K562 (cell line): ENCODE measurements around the gene DNAJB13. TPM values are rescaled to one million over a fixed set of nuclear protein-coding genes. Genes with fewer than 3 reads are reported as not detected.

Source experiments
- ATF1 ChIP-seq, 2 experiments: fragments of 450-650 bp in 1 of 2; IDR thresholded peaks; 2 replicates each; pipeline ENCODE4 v1.6.1; 2016; ENCODE audit warnings: missing compliant biosample characterization in 1 of 2, missing genetic modification characterization in 1 of 2
- BDP1 ChIP-seq: IDR thresholded peaks from 3 replicates; pipeline ENCODE4 v1.6.1; 2011; ENCODE audit not compliant: insufficient read length, insufficient read depth
- BRCA1 ChIP-seq, 2 experiments: fragments of 450-650 bp in 1 of 2; sonication (generic) in 1 of 2; formaldehyde crosslinking in 1 of 2; IDR thresholded peaks; 2 replicates each; pipeline versions ENCODE4 v1.5.0 to v1.6.1; 2017 to 2020; ENCODE audit warnings: mild to moderate bottlenecking in 1 of 2, missing genetic modification reagents in 1 of 2
- ELF4 ChIP-seq: fragments of 450-650 bp; formaldehyde crosslinking; IDR thresholded peaks from 2 replicates; pipeline ENCODE4 v1.4.0; 2022; ENCODE audit warnings: missing genetic modification characterization
- ETV5 ChIP-seq: sonication (generic); formaldehyde crosslinking; IDR thresholded peaks from 2 replicates; pipeline ENCODE4 v1.4.0; 2020; ENCODE audit warnings: low read depth, mild to moderate bottlenecking, missing genetic modification reagents
- HDAC2 ChIP-seq: fragments of 450-650 bp; IDR thresholded peaks from 2 replicates; pipeline ENCODE4 v1.6.1; 2016; ENCODE audit warnings: mild to moderate bottlenecking
- MED1 ChIP-seq: sonication (generic); formaldehyde crosslinking; IDR thresholded peaks from 2 replicates; pipeline ENCODE4 v1.8.1; 2023; ENCODE audit warnings: missing genetic modification reagents, borderline replicate concordance
- NCOA6 ChIP-seq: fragments of 450-650 bp; IDR thresholded peaks from 2 replicates; pipeline ENCODE4 v1.6.1; 2017; ENCODE audit warnings: mild to moderate bottlenecking
- POLR2AphosphoS5 ChIP-seq: IDR thresholded peaks from 2 replicates; pipeline ENCODE4 v1.6.1; 2011; ENCODE audit warnings: mild to moderate bottlenecking, low read depth, low read length, moderate library complexity; ENCODE audit not compliant: control insufficient read depth, insufficient read depth
- PRPF4 ChIP-seq: fragments of 200-400 bp; formaldehyde crosslinking; IDR thresholded peaks from one replicate; pipeline ENCODE4 v1.6.1; 2017; ENCODE audit warnings: low read length, low read depth, mild to moderate bottlenecking; ENCODE audit not compliant: insufficient read depth, poor library complexity, severe bottlenecking
- PTTG1 ChIP-seq: fragments of 450-650 bp; IDR thresholded peaks from 2 replicates; pipeline ENCODE4 v1.6.1; 2016; ENCODE audit warnings: low read depth, mild to moderate bottlenecking, missing genetic modification characterization, missing compliant biosample characterization
- SMARCB1 ChIP-seq: IDR thresholded peaks from 2 replicates; pipeline ENCODE4 v1.6.1; 2011; ENCODE audit warnings: improper control_type of control experiment, low read depth; ENCODE audit not compliant: insufficient read length
- SNRNP70 ChIP-seq: fragments of 200-400 bp; formaldehyde crosslinking; optimal IDR thresholded peaks from 2 replicates; pipeline ENCODE3; 2017; ENCODE audit warnings: low read depth, low read length
- TBL1XR1 ChIP-seq, 2 experiments: IDR thresholded peaks; 2 replicates each; pipeline ENCODE4 v1.6.1; 2012; ENCODE audit warnings: improper control_type of control experiment in 2 of 2, low read length in 2 of 2, mild to moderate bottlenecking in 1 of 2
- TCF3 ChIP-seq: sonication (generic); formaldehyde crosslinking; IDR thresholded peaks from 2 replicates; pipeline ENCODE4 v1.4.0; 2020; ENCODE audit warnings: mild to moderate bottlenecking, missing genetic modification reagents
- WHSC1 ChIP-seq: IDR thresholded peaks from one replicate; pipeline ENCODE4 v1.6.1; 2012; ENCODE audit warnings: low read length, control low read depth, inconsistent platforms
- ZC3H8 ChIP-seq: fragments of 450-650 bp; IDR thresholded peaks from 2 replicates; pipeline ENCODE4 v1.6.1; 2017
- ZNF12 ChIP-seq: sonication (generic); formaldehyde crosslinking; IDR thresholded peaks from 2 replicates; pipeline ENCODE4 v1.4.0; 2020; ENCODE audit warnings: mild to moderate bottlenecking, missing genetic modification reagents
- ZNF408 ChIP-seq: fragments of 250-450 bp; sonication (Bioruptor Pico); IDR thresholded peaks from 2 replicates; pipeline ENCODE4 v1.4.0; 2020; ENCODE audit warnings: low read depth, mild to moderate bottlenecking, moderate library complexity
- polyA plus RNA-seq, 8 experiments: library from polyadenylated mRNA; depleted of rRNA in 4 of 8; stranded (reverse) in 5 of 8; unstranded in 3 of 8; fragments of >200 nt; fragmentation: Nextera tagmentation in 2 of 8; fragmentation: Illumina TruSeq in 1 of 8; extraction: Ambion mirVana in 2 of 8; extraction: Trizol in 1 of 8; gene quantifications; 2 replicates each; pipeline versions ENCODE4 v1.2.1 to v1.2.3, GENCODE V29; 2011 to 2014; ENCODE audit warnings: inconsistent platforms in 1 of 8, missing spikeins in 1 of 8
- total RNA-seq, 7 experiments: library from RNA; depleted of rRNA in 6 of 7; stranded (reverse); fragments of >200 nt in 6 of 7; fragmentation: Illumina TruSeq in 2 of 7; extraction: Trizol in 2 of 7; gene quantifications; 2 replicates each; pipeline versions ENCODE4 v1.2.1 to v1.2.3, GENCODE V29; 2011 to 2021; ENCODE audit warnings: low replicate concordance in 1 of 7
- TF ChIP-seq, protein P1 (sequence below): sonication (generic); formaldehyde crosslinking; IDR thresholded peaks from 2 replicates; pipeline ENCODE4 v1.8.1; 2023; ENCODE audit warnings: mild to moderate bottlenecking, missing genetic modification reagents
- TF ChIP-seq, protein P2 (sequence below), 2 experiments: fragments of 150-350 bp in 1 of 2; IDR thresholded peaks; 2 replicates each; pipeline ENCODE4 v1.6.1; 2012 to 2016; ENCODE audit warnings: low read depth in 2 of 2, low read length in 2 of 2, mild to moderate bottlenecking in 1 of 2, moderate library complexity in 1 of 2
- TF ChIP-seq, protein P3 (sequence below): sonication (generic); formaldehyde crosslinking; IDR thresholded peaks from 2 replicates; pipeline ENCODE4 v1.5.0; 2020; ENCODE audit warnings: missing genetic modification reagents

The DNAJB13 gene
- total and polyA plus RNA-seq, 9 of the 15 experiments (the other 6 are each of a cell fraction or from before 2014, with no cell fraction given), result 0.14 TPM; not detected in 8

DNA sequence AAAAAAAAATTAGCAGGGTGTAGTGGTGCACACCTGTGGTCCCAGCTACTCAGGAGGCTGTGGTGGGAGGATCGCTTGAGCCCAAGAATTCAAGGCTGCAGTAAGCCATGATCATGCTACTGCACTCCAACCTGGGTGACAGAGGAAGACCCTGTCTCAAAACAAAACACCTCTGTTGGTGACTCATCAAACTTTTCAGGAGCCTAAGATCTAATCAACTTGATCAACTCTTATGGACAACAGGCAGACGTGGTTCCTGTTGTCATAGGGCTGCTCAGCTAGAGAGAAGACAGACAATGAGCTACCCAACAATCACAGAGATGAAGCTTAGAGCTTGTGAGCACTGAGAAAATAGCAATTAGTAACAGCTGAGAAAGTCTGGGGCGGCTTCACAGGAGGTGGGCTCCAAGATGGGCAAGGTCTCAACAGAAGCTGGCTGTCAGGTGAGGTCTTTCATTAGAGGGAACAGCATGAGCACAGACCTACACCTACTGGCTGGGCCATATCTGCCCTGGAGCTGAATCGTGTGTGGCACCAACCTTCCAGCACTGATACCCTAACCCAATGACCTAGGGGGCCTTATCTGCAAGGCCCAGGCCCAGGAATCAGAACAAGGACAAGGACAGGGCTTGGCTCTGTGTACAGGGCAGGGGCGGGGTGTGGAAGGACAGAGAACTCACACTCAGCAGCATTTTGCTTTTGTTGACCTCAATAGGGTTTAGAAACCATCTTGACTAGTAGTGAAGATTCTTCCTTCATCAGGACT, 65.3 kb downstream of the DNAJB13 start (continued):
- TF ChIP-seq ETV5 (peak; percentile 42; the same call in 1 of the 2 replicates), SNRNP70 (no peak), BDP1 (no peak), ZC3H8 (no peak), BRCA1 (IDR thresholded peaks at IDR 0.05) (no peak), BRCA1 (CRISPR knock-in tag; IDR thresholded peaks at IDR 0.05) (no peak), NCOA6 (no peak), TCF3 (CRISPR knock-in tag) (peak; percentile 99), ZNF408 (CRISPR knock-in tag) (no peak), TBL1XR1 (IDR thresholded peaks at IDR 0.05; ENCODE audit: low read length in 2 of 2) (peak; percentile 52 to 78; a peak in 3 of 4 replicates), ZNF12 (CRISPR knock-in tag) (no peak), MED1 (CRISPR knock-in tag) (no peak), WHSC1 (no peak), POLR2AphosphoS5 (peak; percentile 96), PTTG1 (tag) (no peak), SMARCB1 (no peak), ELF4 (CRISPR knock-in tag) (no peak), HDAC2 (peak; percentile 100), ATF1 (CRISPR knock-in tag; IDR thresholded peaks at IDR 0.05) (no peak), ATF1 (tag; IDR thresholded peaks at IDR 0.05) (0 out of 2 replicates have a peak, but pooled peaks have one; percentile 32), PRPF4 (no peak)
- TF ChIP-seq, protein P1, sequence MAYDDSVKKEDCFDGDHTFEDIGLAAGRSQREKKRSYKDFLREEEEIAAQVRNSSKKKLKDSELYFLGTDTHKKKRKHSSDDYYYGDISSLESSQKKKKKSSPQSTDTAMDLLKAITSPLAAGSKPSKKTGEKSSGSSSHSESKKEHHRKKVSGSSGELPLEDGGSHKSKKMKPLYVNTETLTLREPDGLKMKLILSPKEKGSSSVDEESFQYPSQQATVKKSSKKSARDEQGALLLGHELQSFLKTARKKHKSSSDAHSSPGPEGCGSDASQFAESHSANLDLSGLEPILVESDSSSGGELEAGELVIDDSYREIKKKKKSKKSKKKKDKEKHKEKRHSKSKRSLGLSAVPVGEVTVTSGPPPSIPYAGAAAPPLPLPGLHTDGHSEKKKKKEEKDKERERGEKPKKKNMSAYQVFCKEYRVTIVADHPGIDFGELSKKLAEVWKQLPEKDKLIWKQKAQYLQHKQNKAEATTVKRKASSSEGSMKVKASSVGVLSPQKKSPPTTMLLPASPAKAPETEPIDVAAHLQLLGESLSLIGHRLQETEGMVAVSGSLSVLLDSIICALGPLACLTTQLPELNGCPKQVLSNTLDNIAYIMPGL (CRISPR knock-in tag), result no peak
- TF ChIP-seq, protein P2, sequence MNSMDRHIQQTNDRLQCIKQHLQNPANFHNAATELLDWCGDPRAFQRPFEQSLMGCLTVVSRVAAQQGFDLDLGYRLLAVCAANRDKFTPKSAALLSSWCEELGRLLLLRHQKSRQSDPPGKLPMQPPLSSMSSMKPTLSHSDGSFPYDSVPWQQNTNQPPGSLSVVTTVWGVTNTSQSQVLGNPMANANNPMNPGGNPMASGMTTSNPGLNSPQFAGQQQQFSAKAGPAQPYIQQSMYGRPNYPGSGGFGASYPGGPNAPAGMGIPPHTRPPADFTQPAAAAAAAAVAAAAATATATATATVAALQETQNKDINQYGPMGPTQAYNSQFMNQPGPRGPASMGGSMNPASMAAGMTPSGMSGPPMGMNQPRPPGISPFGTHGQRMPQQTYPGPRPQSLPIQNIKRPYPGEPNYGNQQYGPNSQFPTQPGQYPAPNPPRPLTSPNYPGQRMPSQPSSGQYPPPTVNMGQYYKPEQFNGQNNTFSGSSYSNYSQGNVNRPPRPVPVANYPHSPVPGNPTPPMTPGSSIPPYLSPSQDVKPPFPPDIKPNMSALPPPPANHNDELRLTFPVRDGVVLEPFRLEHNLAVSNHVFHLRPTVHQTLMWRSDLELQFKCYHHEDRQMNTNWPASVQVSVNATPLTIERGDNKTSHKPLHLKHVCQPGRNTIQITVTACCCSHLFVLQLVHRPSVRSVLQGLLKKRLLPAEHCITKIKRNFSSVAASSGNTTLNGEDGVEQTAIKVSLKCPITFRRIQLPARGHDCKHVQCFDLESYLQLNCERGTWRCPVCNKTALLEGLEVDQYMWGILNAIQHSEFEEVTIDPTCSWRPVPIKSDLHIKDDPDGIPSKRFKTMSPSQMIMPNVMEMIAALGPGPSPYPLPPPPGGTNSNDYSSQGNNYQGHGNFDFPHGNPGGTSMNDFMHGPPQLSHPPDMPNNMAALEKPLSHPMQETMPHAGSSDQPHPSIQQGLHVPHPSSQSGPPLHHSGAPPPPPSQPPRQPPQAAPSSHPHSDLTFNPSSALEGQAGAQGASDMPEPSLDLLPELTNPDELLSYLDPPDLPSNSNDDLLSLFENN (IDR thresholded peaks at IDR 0.05; ENCODE audit: low read depth in 2 of 2, low read length in 2 of 2), result peak in 1 of 2 experiments; percentile 89; a peak in 2 of 4 replicates
- TF ChIP-seq, protein P3, sequence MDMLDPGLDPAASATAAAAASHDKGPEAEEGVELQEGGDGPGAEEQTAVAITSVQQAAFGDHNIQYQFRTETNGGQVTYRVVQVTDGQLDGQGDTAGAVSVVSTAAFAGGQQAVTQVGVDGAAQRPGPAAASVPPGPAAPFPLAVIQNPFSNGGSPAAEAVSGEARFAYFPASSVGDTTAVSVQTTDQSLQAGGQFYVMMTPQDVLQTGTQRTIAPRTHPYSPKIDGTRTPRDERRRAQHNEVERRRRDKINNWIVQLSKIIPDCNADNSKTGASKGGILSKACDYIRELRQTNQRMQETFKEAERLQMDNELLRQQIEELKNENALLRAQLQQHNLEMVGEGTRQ (CRISPR knock-in tag), result no peak
